NCI-H2227 (cell line): ENCODE measurements around the gene SAMD11.
A peak's percentile ranks its signal among the peaks of the same experiment; 100 is the strongest.

Source experiments
- DNase-seq: peaks from one replicate; lab custom pipeline; 2025; ENCODE audit not compliant: unreplicated experiment; lab: John Stamatoyannopoulos, UW

Gene SAMD11

DNA sequence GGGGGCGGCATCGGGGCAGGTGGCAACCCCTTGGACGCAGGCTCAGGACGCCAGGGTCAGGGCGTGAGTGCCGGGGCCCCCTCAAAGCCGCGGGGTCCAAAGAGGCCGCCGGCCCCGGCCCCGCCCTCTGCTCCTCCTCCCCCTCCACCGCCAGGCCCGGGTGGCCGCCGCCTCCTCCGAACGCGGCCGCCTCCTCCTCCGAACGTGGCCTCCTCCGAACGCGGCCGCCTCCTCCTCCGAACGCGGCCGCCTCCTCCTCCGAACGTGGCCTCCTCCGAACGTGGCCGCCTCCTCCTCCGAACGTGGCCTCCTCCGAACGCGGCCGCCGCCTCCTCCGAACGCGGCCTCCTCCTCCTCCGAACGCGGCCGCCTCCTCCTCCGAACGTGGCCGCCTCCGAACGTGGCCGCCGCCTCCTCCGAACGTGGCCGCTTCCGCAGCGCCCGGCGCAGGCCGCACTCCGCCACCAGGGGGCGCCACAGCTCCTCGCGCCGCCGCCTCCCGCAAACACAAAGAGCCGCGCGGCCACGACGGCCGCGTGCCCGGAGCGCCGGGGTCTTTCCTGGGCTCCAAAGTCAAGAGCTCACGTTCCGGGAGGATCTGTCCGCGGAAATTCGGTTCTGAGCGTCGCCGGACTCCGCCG is 19.3 kb upstream of the SAMD11 start:
- DNase-seq = peak; percentile 89

DNA sequence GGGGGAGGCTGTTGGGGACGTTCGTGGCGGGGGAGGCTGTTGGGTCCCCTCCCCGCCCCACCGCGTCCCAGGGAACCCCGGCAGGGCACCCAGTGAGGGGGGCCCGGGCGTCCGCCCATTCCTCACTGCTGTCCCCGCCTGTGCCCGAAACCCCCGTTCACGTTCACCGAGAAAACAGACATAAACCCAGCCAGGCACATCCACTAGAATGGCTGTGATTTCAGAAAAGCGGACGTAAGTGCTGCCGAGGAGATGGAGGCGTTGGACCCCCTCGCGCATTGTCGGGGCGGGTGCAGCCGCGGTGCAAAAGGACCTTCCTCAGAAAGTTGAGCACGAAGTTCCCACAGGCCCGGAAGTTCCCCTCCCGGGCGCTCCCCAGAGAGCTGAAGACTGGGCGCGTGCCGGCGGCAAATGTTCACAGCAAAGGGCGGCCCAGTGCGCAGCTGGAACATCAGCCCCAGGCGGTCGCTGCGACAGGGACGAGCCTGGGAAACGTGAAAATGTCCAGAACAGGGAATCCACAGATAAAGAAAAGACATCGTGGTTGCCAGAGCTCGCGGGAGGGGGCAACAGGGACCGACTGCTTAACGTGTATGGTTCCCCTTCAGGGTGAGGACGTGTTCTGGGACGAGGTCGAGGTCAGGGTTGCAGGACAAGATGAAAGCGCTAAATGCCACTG is 18.5 kb upstream of the SAMD11 start:
- DNase-seq = no peak

DNA sequence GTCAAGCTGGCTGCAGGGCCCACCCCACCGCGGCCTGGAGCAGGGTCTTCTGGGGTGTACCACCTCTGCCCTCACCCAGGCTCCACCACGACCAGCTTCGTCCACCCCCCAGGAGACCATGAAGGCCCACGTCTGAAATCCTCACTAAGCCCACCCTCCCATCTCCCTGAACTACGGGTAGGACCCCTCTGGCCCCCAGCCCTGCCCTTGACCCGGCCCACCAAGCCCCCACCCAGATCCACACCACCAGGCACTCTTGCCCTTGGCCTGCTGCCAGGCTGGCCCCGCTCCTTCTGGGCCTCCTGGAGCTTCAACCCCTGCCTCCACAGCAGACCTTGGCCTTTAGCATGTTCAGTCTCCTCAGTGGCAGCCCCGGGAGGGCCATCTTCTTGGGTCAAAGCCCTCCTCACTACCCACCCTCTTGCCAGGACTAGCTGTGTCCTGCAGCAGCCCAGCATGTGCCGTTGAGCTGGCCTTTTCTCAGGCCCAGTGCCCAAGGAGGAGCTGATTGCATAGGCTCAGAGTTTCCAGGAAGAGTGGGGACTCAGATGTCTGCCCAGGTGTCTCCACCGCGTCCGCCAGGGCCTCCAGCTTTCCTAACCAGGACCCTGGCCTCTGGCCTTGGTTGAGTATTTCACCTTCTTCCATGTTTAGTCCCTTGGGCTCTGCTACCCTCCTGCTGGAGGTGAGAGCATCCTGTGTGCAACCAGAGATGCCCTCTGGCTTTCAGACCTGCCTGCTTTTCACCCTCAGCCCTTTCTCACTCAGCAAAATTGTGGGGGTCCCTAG is 17.7 kb upstream of the SAMD11 start:
- DNase-seq = no peak

DNA sequence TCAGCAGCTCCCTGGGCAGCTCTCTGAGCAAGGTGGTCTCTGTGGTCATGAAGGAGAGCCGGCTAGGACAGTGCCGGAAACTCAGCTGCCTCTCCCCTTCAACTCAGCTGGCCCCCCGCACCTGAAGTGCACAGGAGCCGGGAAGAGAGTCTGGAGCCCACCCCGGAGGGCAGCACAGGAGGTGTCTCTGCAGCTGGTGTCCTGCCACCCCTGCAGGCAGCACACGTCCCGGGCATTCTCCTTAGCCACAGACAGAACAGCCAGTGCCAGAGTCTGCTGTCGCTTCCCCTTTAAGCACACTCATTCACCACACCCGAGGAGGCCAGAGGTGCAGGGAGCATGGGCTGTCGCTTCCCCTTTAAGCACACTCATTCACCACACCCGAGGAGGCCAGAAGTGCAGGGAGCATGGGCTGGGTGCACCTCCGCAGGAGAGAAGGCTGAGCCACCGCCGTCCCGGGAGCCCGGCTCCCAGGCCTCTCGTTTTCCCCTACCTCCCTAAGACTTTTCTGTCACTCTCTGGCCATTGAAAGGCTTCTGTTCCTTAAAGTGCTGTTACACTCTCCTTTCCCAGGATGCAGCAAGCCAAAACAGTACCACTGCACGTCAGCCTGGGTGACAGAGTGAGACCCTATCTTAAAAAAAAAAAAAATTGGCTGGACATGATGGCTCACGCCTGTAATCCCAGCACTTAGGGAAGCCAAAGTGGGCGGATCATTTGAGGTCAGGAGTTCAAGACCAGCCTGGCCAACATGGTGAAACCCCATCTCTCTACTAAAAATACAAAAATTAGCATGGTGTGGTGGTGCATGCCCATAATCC is 16.9 kb upstream of the SAMD11 start:
- no peak for DNase-seq

DNA sequence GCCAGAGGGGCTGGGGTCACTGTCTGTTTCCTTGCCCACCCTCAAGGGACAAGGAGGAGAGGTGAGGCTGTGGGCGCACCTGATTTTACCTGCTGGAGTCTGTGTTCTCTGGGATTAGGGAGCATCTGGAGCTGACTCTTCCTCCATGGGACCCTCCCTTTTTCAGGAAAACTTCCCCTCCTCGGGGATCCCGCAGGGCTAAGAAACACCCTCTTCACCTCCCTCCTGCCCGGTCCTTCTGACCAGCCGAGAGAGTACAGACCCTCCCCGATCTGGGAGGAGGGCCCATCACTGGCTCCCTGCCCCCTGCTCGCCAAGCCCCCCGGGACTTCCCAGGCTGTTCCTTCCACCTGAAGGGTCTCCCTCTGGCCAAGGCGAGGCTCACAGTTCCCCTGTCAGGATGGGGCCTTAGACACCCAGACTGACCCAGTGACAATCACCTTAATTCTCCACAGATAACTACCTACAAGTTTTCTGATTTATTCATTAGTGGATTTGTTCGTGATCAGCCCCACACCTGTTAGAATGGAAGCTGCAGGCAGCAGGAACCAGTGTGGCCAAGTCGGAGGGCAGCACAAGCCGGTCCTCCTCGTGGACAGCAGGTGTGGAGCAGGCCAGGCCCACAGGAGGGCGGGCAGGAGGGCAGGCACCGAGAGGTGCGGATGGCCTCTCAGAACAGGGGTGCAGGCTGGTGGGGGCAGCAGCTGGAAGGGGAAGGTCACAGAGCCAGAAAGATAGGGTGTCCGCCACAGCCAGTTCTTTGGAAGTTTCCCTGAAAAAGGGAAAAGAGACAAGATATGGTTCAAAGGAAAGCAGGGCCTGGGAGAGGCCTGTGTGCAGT is 15.9 kb upstream of the SAMD11 start:
- DNase-seq = no peak

DNA sequence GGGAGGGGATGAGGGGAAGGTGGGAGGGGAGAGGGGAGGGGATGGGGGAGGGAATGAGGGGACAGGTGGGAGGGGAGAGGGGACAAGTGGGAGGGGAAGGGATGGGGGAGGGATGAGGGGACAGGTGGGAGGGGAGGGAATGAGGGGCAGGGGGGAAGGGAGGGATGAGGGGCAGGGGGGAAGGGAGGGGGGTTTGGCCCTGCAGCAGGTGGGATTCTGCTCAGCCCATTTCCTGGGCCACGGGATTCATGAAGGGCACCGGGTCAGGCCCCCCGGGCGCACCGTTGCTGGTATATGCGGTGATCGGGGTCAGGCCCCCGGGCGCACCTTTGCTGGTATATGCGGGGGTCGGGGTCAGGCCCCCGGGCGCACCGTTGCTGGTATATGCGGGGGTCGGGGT is 15.1 kb upstream of the SAMD11 start:
- DNase-seq = no peak

DNA sequence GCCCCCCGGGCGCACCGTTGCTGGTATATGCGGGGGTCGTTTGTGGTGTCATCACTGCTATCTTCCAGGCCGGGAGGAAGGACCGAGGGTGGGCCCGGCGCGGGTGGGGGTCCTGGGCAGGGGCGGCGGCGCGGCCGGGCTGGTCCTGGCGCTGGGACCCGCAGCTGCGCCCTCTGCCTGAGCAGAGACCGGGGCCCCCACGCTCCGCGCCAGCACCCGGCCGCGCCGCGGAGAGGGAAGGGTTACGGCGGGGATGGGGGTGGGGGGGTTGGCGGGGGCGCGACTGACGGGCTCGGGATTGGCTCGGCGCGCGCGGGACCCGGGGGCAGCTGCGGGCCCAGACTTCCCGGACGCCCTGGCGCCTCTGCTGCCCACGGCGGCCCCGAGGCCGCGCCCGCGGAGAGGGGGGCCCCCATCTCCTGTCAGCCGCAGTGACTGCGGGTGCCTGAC is 13.8 kb upstream of the SAMD11 start:
- DNase-seq = peak; percentile 34

DNA sequence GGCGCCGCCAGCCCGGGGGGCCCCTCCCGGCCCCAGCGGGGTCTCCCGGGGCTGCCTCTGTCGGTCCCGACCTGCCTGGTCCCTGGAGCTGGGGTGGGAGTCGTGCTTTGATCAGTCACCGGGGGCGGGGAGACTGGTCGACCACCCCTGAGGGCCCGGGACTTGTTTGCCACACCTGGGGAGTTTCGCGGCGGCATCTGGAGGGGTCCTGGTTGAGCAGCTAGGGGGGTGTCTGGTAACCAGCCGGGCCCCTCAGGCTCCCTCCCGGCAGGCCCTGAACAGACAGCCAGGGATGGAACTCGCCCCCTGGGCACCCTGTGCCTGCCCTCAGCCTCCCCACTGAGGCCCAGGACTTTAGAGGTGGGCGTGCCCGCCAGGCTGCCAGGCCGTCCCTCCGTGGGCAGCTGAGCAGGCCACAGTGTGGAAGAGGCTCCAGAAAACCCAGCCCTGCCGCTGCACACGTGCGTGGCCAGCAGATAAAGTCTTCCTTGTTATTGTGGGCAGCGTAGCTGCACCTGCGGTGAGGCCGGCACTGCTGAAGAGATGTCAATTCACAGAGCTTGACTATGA is 13.3 kb upstream of the SAMD11 start:
- DNase-seq = no peak

DNA sequence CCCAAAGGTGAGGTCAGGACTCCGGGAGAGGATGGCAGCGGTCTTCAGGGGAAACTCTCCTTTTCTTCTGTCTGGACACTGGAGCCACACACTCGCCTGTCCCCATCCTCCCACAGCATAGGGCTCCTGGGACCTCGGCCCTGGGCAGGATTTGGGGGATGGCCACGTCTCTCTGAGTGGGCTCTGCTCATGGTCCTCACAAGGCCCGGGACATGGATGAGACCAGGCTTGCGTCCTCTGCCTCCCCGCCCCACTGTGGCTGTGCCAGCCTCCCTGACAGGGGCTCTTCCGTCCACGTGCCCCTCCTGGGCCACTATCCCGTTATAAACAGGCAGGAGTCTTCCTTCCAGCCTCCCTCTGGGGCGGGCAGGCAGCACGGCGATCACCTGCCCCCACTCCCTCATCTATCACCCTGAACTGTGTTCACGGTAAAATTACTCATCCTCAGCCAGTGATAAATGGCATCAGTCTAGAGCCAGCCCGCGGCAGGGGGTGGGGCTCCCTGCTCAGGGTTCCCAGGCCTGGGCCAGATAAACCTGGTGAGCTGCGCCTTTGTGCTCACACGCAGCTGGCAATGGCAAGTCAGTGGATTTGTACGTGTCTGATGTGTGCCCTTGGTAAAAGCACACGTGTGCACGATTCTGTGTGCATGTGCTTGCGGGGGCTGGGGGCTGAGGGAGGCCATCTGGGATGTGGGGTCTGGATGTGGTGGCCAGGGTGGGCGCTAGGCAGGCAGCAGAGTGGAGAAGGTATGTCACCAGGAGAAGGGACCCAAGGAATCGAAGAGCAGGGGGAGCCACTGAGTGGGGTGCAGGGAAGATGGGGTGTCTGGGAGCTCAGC is 12.6 kb upstream of the SAMD11 start:
- peak; percentile 56 for DNase-seq

DNA sequence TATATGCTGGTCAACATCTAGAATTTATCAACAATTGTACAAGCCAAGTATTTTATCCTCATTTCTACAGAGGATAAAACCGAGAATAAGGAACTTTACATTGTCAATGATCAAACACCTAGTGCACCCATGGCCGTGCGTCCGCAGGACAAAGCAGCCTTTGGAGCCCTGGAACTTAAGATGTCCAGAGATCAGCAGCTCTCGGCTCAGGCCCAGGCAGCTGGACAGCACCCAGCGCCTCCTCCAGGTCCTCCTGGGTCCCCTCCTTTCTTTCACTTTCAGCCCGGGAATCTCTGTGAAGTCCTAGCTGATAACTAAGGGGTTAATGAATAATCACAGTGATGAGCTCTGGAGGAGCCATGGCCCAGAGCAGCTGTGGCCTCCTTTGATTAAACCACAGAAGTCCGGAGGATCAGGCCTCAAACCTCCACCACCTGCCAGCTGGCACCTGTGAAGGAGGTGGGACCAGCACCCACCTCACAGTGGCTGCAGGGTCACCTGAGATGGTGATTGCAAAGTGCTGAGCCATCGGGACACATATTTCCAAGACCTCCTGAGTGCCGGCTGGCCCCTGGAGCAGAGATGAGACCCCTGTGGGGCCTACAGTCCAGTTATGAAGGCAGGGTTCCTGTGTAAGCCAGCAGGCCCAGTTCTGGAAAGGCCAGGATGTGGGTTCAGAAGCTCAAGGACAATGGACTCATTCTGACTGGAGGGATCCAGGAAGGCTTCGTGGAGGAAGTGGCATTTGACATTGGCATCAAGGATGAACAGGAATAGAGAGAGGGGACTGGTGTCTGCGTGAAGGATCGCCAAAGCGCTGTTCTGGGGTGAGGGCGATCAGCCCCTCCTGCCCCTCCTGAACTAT is 11.6 kb upstream of the SAMD11 start:
- no peak for DNase-seq

DNA sequence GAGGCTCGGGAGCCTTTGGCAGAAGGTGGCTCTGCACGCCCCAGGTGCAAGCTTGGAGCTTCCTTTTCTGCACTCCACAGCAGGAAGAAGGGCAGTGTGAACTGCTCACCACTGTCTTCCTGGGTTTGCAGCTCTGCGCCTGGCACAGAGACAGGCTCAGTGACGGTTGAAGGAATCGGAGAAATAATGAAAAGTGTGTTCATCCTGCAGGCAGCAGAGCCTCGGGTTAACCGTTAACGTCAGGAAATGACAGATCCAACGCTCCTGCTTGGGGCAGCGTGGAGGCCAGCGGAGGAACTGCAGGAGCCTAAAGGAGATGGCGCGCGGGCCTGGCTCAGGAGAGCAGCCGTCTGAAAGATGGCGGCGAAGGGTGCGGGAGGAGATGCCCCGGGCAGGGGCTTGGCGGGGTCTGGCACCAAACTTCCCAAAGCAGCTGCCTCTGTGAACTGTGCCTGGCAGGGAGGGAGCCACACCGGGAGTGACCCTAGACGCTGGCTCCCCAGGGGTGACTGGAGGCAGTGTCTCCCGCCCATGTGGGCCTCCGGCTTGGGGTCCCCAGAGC is 10.9 kb upstream of the SAMD11 start:
- DNase-seq = no peak

DNA sequence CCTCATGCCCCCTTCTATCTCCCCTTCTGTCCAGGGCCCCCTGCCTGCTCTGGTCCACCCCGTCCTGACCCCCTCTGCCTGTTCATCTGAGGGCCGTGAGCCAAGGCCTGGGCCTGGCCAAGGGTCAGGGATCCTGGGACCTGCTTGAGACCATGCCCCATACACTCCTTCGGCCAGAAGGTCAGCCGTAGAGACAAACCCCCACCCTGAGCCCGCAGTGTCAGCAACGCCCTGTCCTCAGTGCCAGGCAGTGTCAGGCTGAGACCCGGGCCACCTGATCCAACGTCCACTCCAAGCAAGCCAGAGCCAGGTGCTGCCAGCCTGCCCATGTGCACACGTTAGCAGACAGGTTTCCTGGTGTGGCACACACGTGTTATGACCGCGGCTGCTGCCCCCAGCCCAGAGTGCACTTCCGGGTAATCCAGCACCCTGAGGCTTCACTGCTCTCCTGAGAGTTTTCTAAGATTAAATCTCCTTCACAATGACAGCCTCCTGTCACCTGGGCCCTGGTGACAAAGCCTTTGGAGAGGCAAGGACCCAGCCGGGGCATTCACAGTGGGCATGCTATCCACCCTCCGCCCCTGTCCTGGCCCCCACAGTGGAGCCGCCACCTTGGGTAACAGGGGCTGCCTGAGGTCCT is 10.1 kb upstream of the SAMD11 start:
- no peak for DNase-seq

DNA sequence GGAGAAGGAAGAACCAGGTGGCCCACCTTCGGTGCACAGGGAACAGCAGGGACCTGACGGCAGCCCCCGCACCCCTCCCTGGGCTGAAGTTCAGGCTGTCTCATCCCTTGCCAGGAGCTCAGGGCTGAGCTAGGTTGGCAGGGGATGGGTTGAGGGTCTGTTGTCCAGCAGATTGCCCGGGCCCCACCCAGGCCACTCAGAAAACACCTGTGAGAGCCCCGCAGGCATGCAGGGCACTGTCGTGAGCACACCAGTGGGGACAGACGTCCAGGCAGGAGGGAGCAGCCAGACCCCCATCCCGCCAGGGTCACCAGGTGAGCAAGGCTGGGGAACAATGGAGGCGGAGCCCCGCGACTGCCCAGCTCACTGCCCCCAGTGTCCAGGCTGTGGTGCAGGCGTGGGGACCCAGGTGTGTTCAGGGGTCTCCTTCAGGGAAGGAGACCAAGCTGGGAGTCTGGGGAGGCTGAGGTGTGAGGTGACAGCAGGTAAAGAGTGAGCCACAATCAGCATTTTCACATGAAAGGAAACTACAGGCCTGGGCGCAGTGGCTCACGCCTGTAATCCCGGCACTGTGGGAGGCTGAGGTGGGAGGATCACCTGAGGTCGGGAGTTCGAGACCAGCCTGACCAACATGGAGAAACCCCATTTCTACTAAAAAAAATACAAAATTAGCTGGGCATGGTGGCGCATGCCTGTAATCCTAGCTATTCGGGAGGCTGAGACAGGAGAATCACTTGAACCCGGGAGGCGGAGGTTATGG is 9.4 kb upstream of the SAMD11 start:
- no peak for DNase-seq

DNA sequence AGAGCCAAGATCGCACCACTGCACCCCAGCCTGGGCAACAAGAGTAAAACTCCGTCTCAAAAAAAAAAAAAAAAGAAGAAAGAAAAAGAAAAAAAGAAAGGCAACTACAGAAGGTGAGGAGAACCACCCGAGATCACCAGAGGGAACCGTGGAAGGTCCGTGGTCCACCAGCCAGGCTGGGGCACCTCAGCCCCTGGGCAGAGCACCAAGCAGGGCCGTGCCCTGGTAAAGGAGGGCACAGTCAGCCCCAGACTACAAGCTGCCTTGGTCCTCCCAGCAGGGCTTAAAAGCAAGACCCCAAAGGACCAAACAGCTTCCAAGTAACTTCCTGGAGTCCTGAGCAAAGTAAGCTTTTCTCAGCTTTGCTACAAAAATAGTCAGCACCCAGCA is 8.8 kb upstream of the SAMD11 start:
- DNase-seq = no peak

DNA sequence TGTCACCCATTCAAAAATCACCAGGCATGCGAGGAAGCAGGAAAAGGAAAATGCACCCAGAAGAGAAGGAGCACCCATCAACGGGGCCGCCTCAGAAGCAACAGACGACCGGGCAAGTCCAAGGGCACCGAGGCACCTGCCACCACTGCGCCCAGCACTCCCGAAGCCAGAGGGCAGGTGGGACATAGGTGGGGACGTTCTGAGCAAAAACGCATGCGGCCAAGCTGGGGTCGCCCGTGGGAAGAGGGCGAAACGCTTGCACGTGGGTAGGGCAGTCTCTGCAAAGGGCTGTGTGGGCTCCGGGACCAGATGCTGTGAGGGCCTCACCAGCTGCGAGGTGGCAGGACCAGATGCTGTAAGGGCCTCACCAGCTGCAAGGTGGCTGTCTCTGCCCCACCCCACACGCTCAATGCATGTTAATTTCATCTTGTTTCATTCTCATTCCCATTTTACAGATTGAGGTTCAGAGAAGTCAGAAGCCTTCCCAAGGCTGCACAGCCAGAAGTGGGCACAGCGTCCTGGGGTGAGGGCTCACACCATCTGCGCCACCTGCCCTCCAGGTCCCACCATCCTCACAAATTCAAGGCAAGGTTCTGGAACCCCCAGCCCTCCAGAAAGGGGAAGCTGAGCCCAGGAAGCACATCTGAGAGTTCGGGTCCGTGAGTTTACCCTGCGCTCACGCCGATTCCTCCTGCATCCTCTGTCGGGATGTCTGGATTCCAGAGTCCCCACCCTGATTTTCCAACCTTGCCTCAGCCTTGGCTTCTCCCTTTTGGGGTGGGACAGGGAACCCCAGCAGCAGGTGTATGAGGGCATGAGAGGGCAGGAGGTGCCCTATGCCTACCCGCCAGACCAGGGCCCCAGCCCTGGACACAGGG is 8.2 kb upstream of the SAMD11 start:
- no peak for DNase-seq
